Stimulated activated naive B cell treated with anti-CD40 and anti-IgM and Interleukin-4, amounts not matched to agents 10 μg/mL and 1 μg/mL and 100 μg/mL, for 72 hours (primary cell): ENCODE data around the gene ATP2A3.

Source experiments
- ATAC-seq, 2 donors: fragments of 150-1000 bp; cut with Tn5 transposase; replicated peaks; 2 replicates each; pipeline ENCODE4 v1.10.0; 2021; ENCODE audit warnings: moderate library complexity in 1 of 2
- DNase-seq: peaks from one replicate; pipeline ENCODE4 v3.0.0; 2021
- H3K27ac Mint-ChIP-seq: one replicate; pipeline ENCODE4 v1.8.0; 2022; ENCODE audit warnings: mild to moderate bottlenecking, mixed read lengths
- H3K27me3 Mint-ChIP-seq, 2 donors: one replicate each; pipeline ENCODE4 v1.8.0; 2022; ENCODE audit warnings: mixed read lengths in 2 of 2
- H3K36me3 Mint-ChIP-seq, 2 donors: one replicate each; pipeline ENCODE4 v1.8.0; 2022; ENCODE audit warnings: mixed read lengths in 2 of 2, mild to moderate bottlenecking in 1 of 2
- H3K4me1 Mint-ChIP-seq, 2 donors: one replicate each; pipeline ENCODE4 v1.8.0; 2022; ENCODE audit warnings: mixed read lengths in 2 of 2, mild to moderate bottlenecking in 1 of 2
- H3K4me3 Mint-ChIP-seq, 2 donors: one replicate each; pipeline ENCODE4 v1.8.0; 2022; ENCODE audit warnings: mild to moderate bottlenecking in 2 of 2, mixed read lengths in 2 of 2, moderate library complexity in 1 of 2
- H3K9me3 Mint-ChIP-seq, 2 donors: one replicate each; pipeline ENCODE4 v1.8.0; 2022; ENCODE audit warnings: mixed read lengths in 2 of 2, mild to moderate bottlenecking in 1 of 2

The ATP2A3 gene

DNA sequence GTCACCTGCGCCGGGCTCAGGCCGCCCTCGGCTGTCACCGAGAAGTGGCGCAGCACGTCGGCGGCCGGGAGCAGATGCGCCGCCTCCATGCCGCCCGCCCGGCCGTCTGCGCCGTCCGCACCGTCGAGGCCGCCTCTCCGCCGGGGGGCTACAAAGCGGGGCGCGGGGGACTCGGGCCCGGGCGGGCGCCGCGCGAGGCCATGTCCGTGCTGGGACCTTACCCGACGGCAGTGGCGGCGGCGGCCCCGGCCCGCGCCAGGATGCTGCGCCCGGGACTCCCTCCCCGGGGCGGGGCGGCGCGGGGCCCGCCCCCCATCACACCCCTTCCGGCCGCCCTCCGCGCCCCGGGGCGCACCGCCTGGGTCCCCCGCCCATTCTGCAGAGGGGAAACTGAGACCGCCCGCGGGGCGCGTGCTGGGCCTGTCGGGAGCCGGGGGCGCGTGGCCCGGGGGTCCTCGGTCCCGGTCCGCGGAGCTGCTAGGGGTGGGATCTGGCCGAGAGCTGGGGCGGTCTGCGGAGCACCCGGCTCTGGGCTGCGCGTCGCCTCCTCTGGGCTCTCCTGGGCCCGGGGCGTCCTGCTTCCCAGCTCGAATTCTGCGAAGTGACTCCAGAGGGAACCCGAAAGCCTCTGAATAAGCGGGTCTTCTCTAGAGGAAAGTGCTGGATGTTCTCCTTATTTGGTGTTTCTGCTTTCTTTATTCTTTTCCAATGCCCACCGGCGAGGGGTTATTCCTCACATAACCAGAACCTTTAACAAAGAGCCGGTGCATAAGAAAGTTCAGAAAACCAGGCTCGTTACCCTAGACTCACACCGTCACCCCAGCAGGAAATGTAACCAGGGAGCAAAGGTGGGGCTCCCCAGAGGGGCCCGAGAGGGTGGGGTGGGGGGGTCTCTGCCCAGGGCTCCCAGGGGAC lies at the start of gene ATP2A3:
TSS of gene ATP2A3 (minus strand) at position 235 of the 915 bp plus-strand sequence. CDS start at position 89, 146 bp downstream.
- no peaks in the 10 kb centered on the region for H3K27me3 Mint-ChIP-seq
- peak; percentile 43 for DNase-seq
- peak within 1 kb of the TSS; percentile 85 to 86 for H3K4me3 Mint-ChIP-seq
- H3K36me3 Mint-ChIP-seq: peaks cover under 1 to 2% of the 10 kb centered on the region in 2 donors
- H3K4me1 Mint-ChIP-seq: peaks cover 58 to 83% of the 10 kb centered on the region in 2 donors
- H3K9me3 Mint-ChIP-seq: no peaks in the 10 kb centered on the region
- ATAC-seq: peak; percentile 45 to 57
- H3K27ac Mint-ChIP-seq: peak within 1 kb of the TSS; percentile 88

- DNase-seq (no peak), ATAC-seq (no peak)
- Mint-ChIP-seq H3K9me3 (no peaks in the 10 kb centered on the region), H3K27me3 (no peaks in the 10 kb centered on the region), H3K4me1 (peaks cover 5 to 7% of the 10 kb centered on the region in 2 donors), H3K36me3 (peaks cover 56 to 66% of the 10 kb centered on the region in 2 donors), H3K27ac (no peak overlapping the region), H3K4me3 (no peak overlapping the region)
Measured at GRCh38 chr17:4010754-4011153, 46.5 kb upstream of the ATP2A3 start.

- Mint-ChIP-seq H3K4me3 (no peak overlapping the region), H3K9me3 (no peaks in the 10 kb centered on the region), H3K27ac (no peak overlapping the region), H3K4me1 (peaks cover 11 to 15% of the 10 kb centered on the region in 2 donors), H3K27me3 (no peaks in the 10 kb centered on the region), H3K36me3 (peaks cover 50 to 64% of the 10 kb centered on the region in 2 donors)
- DNase-seq: no peak
- no peak for ATAC-seq
Measured at GRCh38 chr17:4009186-4009785, 45.0 kb upstream of the ATP2A3 start.

DNA sequence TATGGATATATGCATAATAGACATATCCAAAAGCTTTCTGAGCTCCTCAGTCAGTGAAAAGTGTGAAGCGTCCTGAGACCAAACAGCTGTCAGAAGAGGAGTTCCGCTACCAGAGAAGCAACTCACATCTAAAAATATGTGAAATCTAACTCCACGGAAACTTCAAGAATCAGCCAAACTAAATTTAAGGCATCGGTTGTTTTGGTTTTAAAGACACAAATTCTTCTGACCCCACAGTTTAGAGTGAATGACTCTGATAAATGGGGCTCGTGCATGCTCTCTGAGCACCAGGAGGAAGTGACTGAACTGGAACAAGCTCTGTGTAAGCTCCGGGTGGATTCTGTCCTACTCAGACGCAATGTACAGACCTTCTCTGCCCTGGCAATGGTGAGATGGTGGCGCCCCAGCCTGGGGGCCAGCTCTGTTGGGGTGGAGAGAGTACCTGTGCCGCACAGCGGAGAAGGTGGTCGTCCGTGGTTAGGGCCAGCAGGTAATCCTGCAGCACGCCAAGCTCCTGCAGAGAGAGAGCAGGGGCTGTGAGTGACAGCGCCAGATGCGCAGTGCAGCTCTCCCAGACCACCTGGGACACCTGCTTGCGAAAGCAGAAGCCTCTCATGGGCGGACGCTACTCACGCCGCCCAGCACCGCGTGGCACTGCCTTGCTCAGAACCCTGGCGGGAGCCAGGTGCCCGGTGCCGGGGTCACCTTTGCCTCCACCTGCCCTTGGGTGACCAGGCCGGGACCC lies 44.4 kb upstream of the ATP2A3 start:
- no peak for ATAC-seq

GRCh38 chr17:4008082-4008435 lies 43.8 kb upstream of the ATP2A3 start:
- Mint-ChIP-seq H3K27me3 (no peaks in the 10 kb centered on the region), H3K9me3 (no peaks in the 10 kb centered on the region), H3K4me3 (no peak overlapping the region), H3K4me1 (peaks cover 17 to 25% of the 10 kb centered on the region in 2 donors), H3K27ac (no peak overlapping the region), H3K36me3 (peaks cover 49 to 61% of the 10 kb centered on the region in 2 donors)
- no peak for ATAC-seq
- DNase-seq: no peak

More for the DNA sequence above, 44.4 kb upstream of the ATP2A3 start:
- Mint-ChIP-seq H3K4me3 (no peak overlapping the region), H3K27me3 (no peaks in the 10 kb centered on the region), H3K27ac (no peak overlapping the region), H3K9me3 (no peaks in the 10 kb centered on the region), H3K4me1 (peaks cover 14 to 19% of the 10 kb centered on the region in 2 donors), H3K36me3 (peaks cover 46 to 59% of the 10 kb centered on the region in 2 donors)
- DNase-seq: no peak

DNA sequence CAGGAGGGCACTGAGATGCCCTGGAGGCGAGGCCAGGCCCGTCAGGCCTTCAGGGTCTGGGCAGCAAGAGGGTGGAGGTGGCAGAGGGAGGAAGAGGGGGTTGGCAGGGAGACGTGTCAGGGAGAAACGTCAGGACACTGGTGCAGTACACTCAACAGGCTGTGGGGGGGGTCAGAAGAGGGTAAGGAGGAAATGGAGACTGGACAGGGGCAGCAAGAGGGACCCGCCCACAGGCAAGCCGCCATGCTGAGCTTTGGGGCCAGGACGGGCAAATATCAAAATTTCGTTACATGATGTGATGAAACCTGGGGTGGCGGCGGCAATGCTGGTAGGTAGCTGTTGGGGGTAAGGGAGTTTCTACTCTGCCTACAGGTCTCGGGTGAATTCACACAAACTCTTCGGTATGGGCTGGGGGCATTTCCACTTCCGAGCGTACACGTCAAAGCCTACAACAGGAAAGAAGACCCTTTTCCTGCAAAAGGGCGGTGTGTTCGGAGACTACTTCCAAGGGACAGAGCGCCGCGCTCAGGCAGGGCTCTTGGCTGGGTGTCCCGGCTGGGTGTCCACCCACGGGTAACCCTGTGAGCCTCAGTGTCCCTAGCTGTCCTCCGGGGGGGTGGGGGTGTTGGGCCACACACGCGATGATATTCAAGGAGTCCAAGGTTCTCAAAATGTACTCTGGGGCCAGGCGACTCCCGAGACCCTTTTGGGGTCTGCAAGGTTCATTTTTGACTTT lies 43.3 kb upstream of the ATP2A3 start:
- H3K4me3 Mint-ChIP-seq: no peak overlapping the region
- no peaks in the 10 kb centered on the region for H3K9me3 Mint-ChIP-seq
- no peak for ATAC-seq
- no peaks in the 10 kb centered on the region for H3K27me3 Mint-ChIP-seq
- H3K27ac Mint-ChIP-seq: no peak overlapping the region
- H3K4me1 Mint-ChIP-seq: peaks cover 17 to 30% of the 10 kb centered on the region in 2 donors
- peaks cover 46 to 58% of the 10 kb centered on the region in 2 donors for H3K36me3 Mint-ChIP-seq
- DNase-seq: no peak

GRCh38 chr17:4006745-4007211 lies 42.5 kb upstream of the ATP2A3 start:
- H3K4me1 Mint-ChIP-seq: peaks cover 20 to 34% of the 10 kb centered on the region in 2 donors
- no peak overlapping the region for H3K4me3 Mint-ChIP-seq
- no peaks in the 10 kb centered on the region for H3K27me3 Mint-ChIP-seq
- no peak for ATAC-seq
- H3K9me3 Mint-ChIP-seq: no peaks in the 10 kb centered on the region
- H3K27ac Mint-ChIP-seq: no peak overlapping the region
- no peak for DNase-seq
- H3K36me3 Mint-ChIP-seq: peaks cover 40 to 53% of the 10 kb centered on the region in 2 donors

- Mint-ChIP-seq H3K27ac (no peak overlapping the region), H3K27me3 (no peaks in the 10 kb centered on the region), H3K4me3 (no peak overlapping the region), H3K9me3 (no peaks in the 10 kb centered on the region), H3K36me3 (peaks cover 36 to 50% of the 10 kb centered on the region in 2 donors), H3K4me1 (peaks cover 22 to 39% of the 10 kb centered on the region in 2 donors)
- no peak for ATAC-seq
- DNase-seq: no peak
Measured at GRCh38 chr17:4006165-4006589, 41.9 kb upstream of the ATP2A3 start.

DNA sequence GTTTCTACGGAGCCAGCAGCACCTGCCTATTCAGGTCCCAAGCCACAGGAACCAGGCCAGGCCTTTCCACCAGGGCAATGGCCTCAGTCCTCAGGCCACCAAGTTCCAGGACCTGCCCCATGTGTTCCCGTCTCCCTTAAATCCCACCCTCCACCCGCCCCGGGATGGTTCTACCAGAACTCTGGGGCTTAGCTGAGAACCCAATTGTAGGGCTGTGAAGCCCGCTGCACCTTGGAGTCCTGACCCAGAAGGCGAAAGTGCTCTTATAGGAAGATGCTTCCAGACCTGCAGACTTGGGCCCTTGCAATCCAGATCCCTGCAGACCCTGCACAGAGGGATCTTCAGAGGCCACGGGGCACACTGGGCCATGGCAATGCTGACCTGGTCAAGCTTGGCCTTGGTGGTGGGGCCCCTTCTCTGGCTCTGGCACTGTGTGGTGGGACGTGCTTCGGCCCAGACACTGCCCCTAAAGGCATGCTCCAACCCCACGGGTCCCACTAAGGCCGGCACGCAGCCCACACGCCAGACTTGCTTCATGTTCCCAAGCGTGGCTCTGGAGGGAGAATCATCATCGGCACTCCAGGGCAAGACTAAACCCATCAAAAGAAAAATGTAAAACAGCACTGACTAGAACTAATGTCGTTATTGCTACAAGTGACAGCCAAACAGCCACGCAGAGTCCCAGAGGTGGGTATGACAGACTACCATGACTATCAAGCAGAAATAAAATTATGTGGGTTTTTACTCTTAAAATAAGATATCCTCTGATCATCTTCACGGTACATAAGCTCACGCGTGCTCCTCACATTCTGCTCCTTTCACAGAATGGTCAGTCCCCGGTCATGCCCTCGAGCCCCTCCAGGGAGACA lies 41.3 kb upstream of the ATP2A3 start:
- DNase-seq (no peak), ATAC-seq (no peak)
- Mint-ChIP-seq H3K4me3 (no peak overlapping the region), H3K27ac (no peak overlapping the region), H3K27me3 (no peaks in the 10 kb centered on the region), H3K9me3 (no peaks in the 10 kb centered on the region), H3K4me1 (peaks cover 24 to 39% of the 10 kb centered on the region in 2 donors), H3K36me3 (peaks cover 36 to 49% of the 10 kb centered on the region in 2 donors)

DNA sequence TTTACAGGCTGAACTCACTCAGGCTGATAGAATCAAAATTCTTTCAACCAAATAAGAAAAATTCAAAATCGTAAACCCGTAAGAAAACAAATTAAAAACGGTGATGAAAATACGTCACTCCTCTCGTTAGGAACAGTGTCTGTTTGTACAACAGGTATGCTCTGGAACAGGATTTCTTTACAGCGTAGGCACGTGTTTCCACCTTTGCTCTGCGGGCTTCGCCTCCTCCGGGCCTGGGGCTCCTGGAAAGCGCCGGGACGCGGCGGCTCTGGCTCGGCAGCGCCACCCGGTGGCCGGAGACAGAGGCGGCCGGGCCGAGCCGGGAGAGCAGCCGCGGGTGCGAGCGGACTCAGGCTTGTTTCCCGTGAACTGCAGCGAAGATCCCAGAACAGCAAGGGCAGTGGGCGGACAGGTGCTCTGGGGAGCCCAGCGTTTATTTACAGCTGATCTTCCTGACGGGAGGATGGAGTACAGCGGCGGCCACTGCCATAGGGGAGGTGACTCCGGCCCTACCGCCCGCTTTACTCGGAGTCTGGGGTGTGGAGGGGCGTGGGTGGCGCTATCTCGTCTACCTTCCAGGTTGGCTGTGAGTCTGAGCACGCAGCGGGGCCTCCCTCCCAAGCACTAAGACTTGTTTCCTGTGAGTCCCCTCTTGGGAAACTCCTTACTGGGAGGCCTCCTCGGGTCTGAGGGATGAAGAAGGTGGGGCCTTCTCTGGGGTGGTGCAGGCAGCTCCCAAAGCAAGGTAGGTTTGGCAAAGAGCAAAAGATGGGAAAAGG lies 40.5 kb upstream of the ATP2A3 start:
- Mint-ChIP-seq H3K4me1 (peaks cover 24 to 39% of the 10 kb centered on the region in 2 donors), H3K9me3 (no peaks in the 10 kb centered on the region), H3K36me3 (peaks cover 31 to 44% of the 10 kb centered on the region in 2 donors), H3K27me3 (no peaks in the 10 kb centered on the region), H3K4me3 (peak overlapping the region in 1 of 2 donors; percentile 30), H3K27ac (no peak overlapping the region)
- DNase-seq (peak; percentile 33), ATAC-seq (peak; percentile 80 to 84)

DNA sequence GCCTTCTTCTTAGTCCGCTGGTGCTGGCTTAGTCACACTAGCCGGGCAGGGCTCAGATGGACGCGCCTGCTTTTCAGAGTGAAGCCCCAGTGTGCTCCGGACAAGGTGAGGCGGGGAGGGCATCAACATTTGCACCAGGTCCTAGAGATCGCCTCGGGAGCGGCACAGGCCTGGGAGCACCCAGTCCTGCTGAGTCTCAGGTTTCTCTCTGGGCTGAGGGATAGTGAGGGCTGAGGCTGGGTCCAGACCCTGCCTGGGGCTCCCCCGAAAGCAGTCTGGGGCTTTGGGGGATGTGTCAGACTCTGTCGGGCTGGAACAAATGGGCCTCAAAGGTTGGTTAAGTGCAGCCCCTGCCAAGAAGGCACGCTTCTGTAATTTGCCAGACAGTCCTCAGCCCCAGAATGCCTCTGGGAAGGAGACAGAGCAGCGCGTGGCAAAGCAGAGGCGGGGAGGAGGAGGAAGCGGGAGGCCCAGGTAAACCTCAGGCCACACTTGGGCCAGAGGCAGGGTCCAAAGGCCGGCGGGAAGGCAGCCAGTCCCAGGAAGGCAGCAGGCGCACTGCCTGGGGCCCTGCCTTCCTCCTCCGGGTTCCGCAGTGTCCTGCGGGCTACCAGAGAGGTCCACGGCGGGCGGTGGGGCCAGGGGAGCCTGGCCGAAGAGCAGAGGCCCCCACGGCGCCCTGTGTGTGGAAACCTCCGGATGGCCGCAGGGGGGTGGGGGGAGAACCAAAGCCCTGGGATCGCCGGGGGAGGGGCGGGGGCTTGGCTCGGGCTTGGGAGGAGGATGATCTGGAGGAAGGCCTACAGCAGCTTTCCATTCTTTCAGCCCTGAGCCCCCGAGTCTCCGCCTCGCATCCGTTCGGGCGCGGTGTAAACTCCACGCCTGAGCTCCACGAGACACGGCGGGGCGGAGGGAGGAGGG lies 39.5 kb upstream of the ATP2A3 start:
- peaks cover 26 to 37% of the 10 kb centered on the region in 2 donors for H3K36me3 Mint-ChIP-seq
- ATAC-seq: peak; percentile 24 to 28
- H3K9me3 Mint-ChIP-seq: no peaks in the 10 kb centered on the region
- H3K27ac Mint-ChIP-seq: peak overlapping the region; percentile 83
- peak overlapping the region in 1 of 2 donors; percentile 39 for H3K4me3 Mint-ChIP-seq
- no peaks in the 10 kb centered on the region for H3K27me3 Mint-ChIP-seq
- peaks cover 24 to 39% of the 10 kb centered on the region in 2 donors for H3K4me1 Mint-ChIP-seq
- DNase-seq: no peak
